GM21360 (cell line): ENCODE measurements around the gene CLMP.
"Not testable (repeated sequence)": the region's sequence is repeated elsewhere in the genome, so short reads cannot be mapped to it uniquely, and the experiment has no call there.

Source experiments
- ATAC-seq: cut with Tn5 transposase; IDR thresholded peaks from one replicate; pipeline ENCODE4 v1.9.1; 2021; ENCODE audit warnings: mild to moderate bottlenecking, moderate library complexity; ENCODE audit not compliant: unreplicated experiment

The CLMP gene

DNA sequence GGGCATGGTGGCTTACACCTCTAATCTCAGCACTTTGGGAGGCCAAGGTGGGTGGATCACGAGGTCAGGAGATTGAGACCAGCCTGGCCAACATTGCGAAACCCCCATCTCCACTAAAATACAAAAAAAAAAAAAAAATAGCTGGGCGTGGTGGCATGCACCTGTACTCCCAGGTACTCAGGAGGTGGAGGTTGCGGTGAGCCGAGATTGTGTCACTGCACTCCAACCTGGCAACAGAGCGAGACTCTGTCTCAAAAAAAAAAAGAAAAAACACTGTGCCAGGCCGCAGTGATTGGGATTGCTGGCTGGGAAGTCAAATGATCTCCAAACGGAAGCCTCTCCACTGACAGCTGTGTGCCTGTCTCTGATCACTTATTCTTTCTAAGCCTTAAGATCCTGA lies 104.9 kb downstream of the CLMP start:
- ATAC-seq: not testable (repeated sequence)

DNA sequence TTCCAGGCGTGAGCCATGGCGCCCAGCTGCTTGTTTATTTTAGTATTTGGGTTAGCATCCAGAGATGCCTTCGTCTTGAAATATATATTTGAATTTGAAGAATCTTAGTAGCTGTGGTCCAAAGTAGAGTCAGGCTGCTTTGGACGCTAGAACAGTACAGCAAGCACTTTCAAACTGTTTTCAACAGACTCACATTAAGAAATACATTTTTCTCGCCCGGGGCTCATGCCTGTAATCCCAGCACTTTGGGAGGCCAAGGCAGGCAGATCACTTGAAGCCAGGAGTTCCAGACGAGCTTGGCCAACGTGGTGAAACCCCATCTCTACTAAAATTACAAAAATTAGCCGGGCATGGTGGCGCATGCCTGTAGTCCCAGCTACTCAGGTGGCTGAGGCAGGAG lies 106.2 kb downstream of the CLMP start:
- not testable (repeated sequence) for ATAC-seq

DNA sequence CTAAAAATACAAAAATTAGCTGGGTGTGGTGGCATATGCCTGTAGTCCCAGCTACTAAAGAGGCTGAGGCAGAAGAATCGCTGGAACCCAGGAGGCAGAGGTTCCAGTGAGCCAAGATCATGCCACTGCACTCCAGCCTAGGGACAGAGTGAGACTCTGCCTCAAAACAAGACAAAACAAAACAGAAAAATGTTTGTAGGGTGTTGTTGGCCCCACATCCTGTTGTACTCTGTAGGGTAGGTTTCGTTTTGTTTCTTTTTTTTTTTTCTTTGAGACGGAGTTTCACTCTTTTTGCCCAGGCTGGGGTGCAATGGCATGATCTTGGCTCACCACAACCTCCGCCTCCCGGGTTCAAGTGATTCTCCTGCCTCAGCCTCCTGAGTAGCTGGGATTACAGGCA lies 107.4 kb downstream of the CLMP start:
- peak; percentile 93 for ATAC-seq

DNA sequence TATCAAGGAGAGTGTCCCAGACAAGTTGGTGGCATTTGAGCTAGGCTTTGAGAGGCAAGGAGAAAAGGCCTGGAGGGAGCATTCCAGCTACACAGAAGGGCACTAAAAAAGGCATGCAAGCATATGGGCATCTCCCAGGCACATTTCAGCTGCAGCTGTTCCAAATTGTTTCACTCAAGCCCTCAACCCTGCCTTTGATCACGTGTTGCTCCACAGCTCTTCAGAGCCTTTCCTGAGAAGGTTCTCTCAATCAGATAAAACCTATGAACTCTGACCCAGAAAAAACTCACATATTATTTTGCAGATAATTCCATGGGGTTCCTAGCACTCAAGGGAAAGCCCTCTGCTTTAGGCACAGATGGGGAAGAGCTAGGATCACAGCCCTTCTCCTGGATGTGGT lies 108.7 kb downstream of the CLMP start:
- ATAC-seq: no peak

DNA sequence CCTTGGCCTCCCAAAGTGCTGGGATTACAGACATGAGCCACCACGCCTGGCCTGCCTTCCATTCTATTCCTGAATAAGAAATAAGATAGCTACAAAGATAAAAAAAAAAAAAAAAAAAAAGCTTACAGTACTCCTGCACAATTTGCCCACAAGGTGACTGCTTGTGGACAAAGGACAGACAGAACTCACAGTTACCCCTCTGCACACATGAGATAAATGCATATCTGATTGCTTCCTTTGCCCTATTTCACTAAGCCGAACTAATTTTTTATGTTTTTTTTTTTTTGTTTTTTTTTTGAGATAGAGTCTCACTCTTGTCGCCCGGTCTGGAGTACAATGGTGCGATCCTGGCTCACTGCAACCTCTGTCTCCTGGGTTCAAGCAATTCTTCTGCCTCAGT lies 109.6 kb downstream of the CLMP start:
- no peak for ATAC-seq

DNA sequence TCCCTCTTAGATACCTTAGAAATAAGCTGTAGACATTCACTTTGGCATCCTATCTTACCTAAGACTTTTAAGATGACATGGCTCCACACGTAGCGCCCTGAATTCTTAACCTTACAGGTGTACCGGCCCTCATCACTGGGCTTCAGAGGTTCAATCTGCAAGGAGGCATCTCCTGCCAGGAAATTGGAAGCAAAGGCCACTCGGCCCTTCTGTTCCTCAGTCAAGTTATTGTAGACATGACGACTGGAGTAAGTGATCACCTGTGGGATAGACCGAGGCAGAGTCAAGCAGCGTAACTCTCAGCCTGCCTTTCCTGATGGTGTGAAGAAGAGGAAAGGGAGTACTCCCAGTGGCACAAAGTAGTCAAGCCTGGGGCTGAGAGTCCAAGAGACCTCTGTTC lies 110.6 kb downstream of the CLMP start:
- no peak for ATAC-seq

DNA sequence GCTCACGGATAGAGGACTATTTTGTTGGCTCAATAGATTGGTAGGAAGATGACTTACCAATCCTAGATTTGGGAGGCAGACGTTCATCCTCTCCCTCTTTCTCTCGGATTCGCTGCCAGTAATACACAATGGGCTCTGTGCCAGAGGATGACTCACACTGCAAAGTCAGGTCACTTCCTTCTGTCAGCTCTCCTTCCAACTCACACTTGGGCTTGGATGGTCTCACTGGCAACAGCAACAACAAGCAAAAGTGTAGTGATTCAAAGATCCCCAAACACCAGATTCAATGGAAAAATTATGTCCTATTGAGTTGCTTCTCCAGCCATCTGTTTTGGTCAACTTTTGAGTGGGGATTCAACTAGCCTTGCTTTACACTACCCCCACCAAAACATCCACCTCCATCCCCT lies 111.4 kb downstream of the CLMP start:
- ATAC-seq: no peak

DNA sequence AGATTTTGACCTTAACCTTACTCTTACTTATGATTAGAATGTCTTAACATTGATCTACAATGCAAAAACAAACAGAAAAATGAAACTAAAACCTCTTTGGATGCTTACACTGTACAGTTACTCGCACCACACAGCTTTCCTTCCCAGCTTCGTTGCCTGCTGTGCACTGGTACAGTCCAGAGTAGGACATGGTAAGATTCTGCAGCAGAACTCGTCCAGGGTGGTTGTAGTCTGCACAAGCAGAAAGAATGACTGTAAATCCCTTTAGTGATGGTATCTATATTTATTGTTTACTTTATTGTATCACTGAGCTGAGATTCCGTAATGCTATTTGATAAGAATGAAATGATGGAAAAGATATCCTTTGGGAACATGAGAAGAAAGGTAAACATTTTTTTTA lies 112.1 kb downstream of the CLMP start:
- no peak for ATAC-seq

DNA sequence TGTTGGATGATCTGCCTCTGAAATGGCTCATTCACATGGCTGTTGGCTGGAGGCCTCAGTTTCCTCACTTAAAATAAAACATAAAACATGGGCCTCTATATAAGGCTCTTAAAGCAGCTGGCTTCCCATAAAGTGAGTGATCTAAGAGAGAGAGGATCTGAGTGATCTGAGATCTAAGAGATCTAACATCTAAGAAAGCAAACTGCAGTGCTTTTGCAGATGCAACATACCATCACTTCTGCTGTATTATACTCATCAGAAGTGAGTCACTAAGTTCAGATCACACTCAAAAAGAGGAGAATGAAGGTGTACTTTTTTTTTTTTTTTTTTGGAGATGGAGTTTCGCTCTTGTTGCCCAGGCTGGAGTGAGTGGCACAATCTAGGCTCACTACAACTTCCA lies 115.0 kb downstream of the CLMP start:
- no peak for ATAC-seq

DNA sequence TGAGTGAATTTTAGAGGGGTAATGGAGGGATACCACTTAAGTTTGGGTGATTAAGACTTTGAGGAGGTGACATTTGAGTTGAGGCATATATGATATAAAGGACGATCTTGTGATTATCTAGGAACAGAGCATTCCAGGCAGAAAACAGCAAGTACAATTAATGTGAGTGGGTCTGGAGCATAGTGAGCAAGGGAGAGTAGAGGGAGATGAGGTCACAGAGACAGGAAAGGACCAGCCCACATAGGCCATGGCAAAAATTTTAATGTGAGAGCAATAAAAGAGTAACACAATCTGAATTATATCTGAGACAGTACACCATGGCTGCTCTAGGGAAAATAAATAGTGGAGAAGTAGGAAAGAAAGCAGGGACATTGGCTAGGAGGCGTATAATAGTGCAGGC lies 118.6 kb downstream of the CLMP start:
- ATAC-seq: no peak

DNA sequence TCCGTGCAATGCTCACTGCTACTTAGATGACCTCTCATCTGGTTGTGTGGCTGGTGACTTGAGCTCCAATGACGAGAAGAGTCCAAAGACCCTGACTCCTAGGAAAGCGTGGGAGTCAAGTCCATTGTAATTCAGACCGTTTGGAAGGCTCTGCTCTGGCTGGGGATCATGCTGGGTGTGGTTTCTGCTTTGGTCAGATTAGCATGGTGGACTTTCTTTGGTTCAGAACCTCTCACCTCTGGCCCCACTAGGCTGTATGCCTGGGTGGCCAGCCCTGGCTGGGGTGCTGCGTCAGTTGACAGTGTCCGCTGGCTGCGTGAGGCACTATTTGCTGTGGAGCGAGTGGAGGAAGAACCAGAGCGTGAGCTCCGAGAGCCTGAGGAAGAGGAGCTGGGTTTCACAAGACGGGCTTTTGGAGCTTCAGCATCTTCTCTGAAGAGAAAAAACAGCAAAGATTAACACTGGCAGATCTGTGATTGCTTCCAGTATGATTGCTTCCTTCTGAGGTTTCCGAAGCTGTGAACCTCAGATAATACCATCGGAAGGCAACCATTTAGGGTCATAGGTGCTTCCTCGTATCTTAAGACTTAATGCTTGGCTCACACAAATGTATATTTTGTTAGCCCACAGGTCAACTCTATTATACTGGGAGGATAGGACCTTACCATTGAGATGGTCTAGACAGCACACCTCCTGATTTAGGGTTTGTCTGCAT lies 121.5 kb downstream of the CLMP start:
- ATAC-seq: no peak

DNA sequence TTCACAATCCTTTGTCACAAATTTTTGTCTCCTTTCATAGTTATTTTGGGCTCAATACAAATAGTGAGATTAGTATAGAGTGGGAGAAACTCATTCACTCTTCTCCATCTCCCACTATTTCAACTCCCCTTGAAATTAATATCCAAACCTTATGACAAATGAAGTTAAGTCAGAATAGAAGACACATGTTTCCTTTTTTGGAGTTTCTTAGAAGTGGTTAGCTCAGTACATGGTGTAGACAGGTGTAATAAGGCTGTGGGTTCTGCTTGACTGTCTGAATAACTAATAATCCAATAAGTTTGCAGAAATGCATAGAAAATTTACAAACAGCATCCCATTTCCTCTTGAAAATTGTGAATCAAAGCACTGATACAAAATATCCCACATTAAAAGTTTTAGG lies 122.3 kb downstream of the CLMP start:
- ATAC-seq: no peak

DNA sequence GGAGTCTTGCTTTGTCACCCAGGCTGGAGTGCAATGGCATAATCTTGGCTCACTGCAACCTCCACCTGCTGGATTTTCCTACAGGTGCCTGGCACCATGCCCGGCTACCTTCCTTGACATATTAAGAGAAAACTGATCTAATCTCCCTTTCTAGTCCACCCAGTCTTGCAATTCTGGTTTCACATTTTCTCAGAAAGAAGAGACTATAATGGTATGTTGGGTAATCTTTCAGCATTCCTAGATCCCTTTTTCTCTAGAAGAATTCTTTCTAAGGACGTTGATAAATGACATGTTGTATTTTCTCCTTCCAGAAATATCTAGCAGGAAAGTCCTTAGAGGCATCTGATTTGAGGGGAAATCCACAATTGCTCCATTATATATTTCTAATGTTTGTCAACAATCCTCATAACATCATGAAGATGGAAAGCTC lies 122.7 kb downstream of the CLMP start:
- no peak for ATAC-seq

DNA sequence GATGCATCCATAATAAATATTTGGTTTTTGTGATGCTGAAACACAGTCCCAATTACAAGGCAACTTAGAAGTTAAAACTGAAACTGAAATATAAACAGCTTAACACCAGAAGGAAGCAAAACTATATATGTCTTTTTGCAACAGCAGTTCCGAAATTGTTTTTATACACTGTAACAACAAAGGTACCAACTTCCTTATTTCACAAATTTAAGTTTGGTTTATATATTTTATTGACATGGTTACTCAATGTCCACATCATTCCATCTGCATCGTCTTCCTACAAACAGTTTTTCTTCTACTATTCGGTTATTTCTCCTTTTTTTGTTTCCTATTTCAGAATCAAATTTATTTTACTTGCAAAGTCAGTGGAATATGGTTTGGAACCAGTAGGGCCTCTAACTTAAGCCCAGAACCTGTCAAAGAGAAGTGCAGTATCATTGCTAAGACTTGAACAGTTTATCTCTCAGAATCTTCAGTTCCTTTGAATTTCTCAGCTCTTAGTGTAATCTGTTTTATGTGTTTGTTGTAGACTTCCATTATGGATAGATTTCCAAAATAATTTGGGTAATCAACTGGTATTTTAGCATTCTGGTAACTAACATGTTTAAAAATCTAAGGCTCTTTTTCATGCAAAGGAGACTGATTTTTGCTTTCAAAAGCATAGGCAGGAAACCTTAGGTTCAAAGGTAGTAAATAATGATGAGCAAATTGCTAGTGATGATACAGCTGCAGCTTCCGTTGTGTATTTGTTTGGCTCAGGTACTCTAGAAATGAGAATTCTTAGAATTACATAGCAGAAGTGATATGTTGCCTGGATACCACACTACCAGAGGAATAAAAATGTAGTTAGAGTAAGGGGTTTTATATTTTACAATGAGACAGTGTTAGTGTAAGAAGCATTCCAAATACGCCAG lies 124.9 kb downstream of the CLMP start:
- ATAC-seq: peak; percentile 55

DNA sequence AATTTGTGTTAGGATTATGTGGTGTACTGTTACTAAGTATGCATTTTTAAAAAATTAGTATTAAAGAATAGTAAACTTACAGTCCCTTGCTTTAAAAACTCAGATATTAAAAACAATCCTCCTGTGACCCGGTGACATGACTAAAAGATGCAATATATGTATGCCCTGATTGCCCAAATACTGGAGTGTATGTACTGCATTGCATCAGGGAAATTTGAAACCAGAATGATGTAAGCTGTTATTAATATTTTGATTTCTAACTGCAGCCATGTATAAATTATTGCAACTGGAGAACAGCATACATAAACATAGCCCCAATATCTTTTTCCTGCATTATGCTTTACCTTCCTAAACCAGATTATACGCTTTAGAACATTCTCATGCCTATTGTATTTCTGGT lies 129.4 kb downstream of the CLMP start:
- no peak for ATAC-seq

DNA sequence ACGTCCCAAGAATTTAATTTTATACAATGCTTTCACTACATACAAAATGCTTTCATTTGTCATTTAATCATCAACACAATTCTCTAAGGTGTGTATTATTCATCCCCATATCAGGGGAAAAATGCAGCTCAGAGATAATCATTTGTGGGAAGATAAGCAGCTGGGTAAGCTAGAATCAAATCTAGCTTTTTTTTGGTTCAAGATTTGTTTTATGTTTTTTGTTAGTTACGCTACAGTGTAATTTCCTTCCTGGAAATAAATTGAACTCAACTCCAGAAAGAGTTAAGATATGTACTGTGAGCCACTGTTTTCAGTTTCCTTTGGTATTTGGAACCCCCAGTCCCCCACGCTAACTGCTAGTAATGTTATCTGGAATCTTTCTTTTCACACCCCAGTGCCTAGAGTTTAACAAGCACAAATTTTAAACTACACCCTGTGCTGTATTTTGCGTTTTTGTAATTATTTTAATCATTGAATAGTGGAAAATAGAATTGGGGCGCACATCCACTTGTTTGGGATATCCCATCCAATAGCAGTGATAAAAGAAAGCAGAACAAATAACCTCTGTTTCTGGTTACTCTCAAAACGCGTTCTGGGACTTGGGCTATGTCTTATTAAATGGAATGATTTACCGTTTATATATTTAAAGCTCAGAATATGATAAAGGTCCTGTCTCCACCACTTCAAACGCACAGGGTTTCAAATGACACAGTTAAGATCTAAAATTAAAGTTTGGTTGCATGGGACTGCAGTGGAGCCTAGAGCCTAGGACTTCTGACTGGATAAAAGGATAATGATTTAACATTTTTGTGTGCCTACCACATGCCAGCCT lies 131.0 kb downstream of the CLMP start:
- no peak for ATAC-seq

DNA sequence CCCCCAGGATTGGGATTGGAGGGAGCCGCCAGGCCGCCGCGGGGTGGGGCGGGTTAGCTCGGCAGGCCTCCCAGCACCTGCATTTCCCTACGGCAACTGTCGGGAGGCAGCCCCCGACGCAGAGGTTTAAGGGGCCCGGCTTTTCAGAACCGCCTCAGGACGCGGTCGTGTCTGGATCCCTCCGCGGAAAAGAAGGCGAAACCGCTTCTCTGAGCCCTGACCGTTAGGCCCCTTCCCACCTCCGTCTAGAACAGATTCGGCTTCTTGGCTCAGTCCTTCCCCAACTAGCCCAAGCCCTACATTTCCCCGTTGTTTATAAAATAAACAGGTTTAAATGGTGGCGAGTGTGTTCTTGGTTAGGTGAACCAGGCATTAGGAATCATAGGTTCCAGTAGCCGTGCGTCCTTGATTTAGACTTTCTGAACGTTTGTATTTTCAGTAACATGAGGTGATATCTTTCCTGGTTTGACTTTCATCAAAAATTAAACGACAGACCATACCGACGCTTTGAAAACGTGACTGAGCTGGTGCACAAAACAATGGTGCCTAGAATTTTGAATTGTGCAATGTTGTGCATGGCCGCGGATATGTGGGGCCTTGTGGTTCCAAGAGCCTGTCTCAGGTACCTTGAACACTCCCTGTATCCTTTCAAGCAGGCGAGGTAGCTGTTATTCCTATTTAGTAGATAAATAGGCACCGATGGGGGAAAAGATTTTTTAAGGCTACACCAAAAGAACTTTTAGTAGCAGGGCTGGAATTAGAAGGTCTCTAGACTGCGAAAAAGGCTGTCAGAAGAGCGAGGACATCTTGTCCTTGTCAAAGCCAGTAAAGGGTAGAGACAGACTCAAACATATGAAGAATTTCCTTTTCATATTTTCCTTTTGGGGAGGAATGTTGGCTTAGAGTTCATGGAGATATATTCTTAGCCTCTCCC lies 131.9 kb downstream of the CLMP start:
- ATAC-seq: no peak

DNA sequence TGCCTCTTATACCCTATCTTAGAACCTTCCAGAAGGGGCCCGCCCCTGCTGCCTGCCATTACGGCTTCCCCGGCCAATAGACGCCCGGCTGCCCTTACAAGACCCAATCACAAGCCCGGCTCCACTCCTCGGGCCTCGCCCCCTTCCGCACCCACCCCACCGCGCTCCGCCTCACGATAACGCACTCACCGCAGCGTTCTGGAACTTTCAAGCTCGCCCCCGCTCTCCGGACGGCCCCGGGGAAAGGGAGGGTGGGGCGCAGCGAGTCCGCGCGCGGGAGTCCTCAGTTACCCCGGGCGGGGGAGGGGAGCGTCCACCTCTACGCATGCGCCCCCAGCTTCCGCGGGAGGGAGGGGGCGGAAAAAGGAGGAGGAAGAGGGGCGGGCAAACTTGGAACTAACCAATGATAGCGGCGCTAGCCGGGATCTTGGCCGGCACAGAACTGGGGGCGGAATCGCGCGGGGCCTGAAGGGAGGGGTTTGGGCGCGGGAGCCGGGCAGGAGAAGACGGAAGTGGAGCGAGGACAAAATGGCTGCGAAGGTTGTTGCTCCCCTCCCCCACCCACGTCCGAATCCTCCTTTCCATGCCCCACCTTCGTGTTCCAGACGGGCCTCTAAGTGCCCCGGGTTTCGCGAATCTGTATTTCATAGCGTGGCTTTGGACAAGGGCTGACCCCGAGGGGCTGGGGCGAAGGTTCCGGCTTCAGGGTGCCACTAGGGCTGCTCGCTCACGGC lies 132.7 kb downstream of the CLMP start:
- ATAC-seq: peak; percentile 83

DNA sequence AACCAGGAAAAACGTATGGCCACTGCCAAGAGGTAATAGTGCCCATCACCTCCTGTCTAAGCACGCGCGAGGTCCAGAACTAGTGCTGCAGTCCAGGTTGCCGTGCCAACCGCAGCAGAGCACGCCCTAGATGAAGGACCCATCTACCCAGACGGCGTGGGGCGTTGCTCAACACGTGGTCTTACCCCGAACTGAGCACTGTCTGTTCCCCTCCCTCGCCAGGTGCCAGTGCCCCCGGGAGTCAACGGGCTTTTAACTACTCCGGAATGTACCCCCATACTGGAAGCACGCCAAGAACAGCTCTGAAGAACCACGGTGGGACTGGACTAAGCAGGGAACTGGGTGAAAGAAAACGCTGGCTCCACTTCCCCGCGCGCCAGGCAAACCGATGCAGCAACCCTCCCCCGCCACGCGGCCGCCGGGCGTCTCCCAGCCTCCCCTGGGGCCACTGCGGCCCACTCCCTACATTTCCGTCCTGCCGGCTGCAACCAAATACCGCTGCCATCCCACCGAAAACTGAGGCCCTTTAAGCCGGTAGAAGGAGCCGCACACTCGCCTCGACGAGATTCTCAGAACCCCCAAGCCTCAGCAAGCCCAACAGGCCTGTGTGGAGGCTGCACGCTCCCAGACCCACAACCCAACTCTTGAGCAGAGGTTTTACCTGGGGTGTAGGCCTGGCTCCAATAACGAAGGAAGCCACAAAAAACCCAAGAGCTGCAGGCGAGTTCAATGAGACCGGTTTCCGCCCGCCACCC lies 133.5 kb downstream of the CLMP start, which contains the start of gene HSPA8:
HSPA8 (minus strand) TSS at position 734 of the 755 bp plus-strand sequence. CDS start 812 bp downstream, outside the sequence.
- ATAC-seq: peak; percentile 9
